Left cardiac atrium (tissue), 4 donors: Measurements from ENCODE around the gene SYNE1. TPM values are rescaled to one million over a fixed set of nuclear protein-coding genes. Genes with fewer than 3 reads are reported as not detected.
"Not testable (repeated sequence)": the region's sequence is repeated elsewhere in the genome, so short reads cannot be mapped to it uniquely, and the experiment has no call there.

Experiments
- ATAC-seq, 2 donors: fragments of 200-7000 bp; cut with Tn5 transposase; one replicate each; pipeline ENCODE4 v1.9.1; 2020; ENCODE audit warnings: mild to moderate bottlenecking in 2 of 2, moderate library complexity in 2 of 2
- DNase-seq: peaks from one replicate; pipeline ENCODE4 v3.0.0-alpha.2; 2020
- intact Hi-C, 2 donors: fragments of 100-400 bp; cut with DNase I; formaldehyde crosslinking; loops; one replicate each; pipeline versions ENCODE4 v1.14.1 to v1.15.1; 2022 to 2023
- total RNA-seq, 2 donors: library from RNA; stranded (reverse); fragmentation: NEBNext Ultra II Directional; extraction: Animal tissue kit (Norgen Biotek cat#: 25700); gene quantifications; one replicate each; pipeline ENCODE4 v1.2.1, GENCODE V29; 2021
- donor health status: DM: no; HTN: yes; CAD: no.
- donor health status: DM: no; HTN: yes; CAD: no; lungs with severe emphysema.
- donor health status: DM: yes; HTN: yes; CAD: no.
- donor health status: Dilated cardiomyopathy.

The SYNE1 gene
- total RNA-seq, 2 donors from 2014 or later = 93.4 to 112 TPM

DNA sequence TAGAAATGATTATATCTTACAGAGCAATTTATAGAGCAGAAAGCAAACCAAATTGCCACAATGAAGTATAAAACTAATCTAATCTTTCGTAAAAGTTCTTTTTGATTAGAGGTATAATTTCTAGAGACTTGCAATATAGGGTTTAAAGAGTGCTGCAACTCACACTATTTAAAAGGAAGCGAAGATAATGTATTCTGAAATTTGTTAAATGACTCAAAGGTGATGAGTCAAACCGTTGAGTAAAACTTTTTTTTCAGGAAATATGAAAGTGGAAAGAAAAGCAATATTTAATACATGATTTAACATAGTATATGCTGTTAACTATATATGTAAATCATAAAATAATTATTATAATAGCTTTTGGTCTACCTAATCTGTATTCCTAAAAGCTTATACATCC, 133.6 kb downstream of the SYNE1 start:
- intact Hi-C loops = no loop called here
- DNase-seq = no peak

DNA sequence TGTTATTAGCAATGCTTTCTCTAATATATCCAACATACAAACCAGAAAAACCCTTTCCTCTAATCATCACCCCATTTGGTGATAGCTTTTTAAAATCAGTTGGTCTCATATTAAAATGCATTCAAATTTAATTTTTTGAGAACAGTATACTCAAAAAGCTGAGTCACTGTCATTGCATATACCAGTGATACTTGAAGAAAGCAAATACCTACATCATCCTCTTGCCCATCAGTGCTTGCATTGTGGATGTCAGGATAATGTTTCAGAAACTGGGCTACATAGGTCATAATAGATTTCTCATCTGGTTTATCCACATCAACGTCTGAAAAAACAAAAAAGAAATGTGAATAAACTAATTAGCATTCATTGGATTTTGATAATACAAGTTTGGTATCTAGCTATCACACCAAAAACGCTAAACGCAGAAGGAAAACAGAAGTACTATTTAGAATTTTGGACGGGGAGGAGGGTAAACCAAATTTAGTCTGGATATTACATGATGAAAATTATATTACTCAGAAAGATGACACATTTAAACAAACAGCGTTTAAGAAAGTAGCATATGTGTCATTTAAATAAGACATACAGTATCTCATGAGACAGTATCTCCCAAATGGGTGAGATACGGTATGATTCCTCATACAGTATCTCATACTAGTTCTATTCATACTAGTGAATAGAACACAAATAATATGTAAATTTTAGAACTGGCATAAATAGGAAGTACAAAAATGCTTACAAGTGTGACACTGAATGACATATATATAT, 134.6 kb downstream of the SYNE1 start:
- intact Hi-C loops = no loop called here
- DNase-seq = no peak
- no peak for ATAC-seq

More for the DNA sequence above, 133.6 kb downstream of the SYNE1 start:
- ATAC-seq = no peak

DNA sequence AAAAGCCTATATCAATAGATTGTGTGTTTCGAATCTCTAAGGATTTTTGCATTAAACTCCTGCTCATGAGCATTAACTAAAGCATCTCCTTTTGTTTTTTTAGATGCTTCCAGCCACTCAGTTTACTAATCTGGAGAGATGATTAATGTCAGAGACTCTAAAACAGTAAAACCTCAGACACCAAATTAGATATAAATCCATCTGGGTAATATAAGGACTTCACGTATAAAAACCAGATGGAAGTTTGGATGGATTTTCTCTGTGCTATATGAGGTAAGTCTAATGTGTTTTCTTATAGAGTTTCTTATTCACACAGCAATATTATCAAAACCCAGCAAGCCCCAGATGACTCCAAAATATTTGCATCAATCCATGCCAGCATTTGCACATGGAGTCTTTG, 137.2 kb downstream of the SYNE1 start:
- DNase-seq (no peak), ATAC-seq (no peak)
- intact Hi-C loops = no loop called here

DNA sequence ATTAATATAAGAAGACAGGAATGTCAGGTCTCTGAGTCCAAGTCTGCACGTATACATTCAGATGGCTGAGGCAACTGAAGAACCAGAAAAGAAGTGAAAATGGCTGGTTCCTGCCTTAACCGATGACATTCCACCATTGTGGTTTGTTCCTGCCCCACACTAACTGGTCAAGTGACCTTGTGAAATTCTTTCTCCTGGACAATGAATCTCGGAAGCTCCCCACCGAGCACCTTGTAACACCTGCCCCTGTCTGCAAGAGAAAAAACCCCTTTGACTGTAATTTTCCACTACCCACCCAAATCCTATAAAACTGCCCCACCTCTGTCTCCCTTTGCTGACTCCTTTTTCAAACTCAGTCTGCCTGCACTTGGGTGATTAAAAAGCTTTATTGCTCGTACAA, 140.4 kb downstream of the SYNE1 start:
- ATAC-seq = no peak
- DNase-seq = no peak
- intact Hi-C loops = no loop called here

DNA sequence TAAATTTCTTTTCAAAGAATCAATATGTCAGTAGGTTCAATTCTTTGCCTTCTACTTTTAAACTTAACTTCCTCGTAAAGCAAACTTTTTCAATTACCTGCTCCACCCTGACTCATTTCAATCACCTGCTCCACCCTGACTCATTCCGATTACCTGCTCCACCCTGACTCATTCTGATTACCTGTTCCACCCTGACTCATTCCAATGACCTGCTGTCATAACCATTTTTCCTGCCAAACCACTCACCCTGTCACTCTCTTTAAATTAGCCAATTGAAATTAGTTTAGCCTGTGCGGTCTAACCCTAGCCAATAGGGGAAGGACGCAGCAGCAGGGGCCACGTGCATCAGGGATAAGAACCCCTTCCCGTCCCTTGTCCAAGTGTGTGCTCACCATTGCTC, 141.7 kb downstream of the SYNE1 start:
- ATAC-seq, DNase-seq, intact Hi-C loops: not testable (repeated sequence)

DNA sequence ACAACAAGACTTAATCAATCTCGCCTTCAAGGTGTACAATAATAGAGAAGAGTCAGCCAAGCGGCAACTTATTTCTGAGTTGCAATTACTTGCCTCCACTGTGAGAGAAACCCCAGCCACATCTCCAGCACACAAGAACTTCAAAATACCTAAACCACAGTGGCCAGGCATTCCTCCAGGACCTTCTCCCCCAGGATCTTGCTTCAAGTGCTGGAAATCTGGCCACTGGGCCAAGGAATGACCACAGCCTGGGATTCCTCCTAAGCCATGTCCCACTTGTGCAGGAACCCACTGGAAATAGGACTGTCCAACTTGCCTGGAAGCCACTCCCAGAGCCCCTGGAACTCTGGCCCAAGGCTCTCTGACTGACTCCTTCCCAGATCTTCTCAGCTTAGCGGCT, 144.9 kb downstream of the SYNE1 start:
- intact Hi-C loops, DNase-seq, ATAC-seq: not testable (repeated sequence)

DNA sequence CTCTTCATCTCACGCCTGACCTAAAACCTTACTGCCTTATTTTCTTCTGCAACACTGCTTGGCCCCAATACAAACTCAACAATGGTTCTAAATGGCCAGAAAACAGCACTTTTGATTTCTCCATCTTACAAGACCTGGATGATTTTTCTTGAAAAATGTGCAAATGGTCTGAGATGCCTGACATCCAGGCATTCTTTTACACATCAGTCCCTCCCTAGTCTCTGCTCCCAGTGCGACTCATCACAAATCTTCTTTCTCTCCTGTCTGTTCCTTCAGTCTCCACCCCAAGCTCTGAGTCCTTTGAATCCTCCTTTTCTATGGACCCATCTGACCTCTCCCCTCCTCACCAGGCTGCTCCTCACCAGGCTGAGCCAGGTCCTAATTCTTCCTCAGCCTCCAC, 145.7 kb downstream of the SYNE1 start:
- DNase-seq, intact Hi-C loops, ATAC-seq: not testable (repeated sequence)

DNA sequence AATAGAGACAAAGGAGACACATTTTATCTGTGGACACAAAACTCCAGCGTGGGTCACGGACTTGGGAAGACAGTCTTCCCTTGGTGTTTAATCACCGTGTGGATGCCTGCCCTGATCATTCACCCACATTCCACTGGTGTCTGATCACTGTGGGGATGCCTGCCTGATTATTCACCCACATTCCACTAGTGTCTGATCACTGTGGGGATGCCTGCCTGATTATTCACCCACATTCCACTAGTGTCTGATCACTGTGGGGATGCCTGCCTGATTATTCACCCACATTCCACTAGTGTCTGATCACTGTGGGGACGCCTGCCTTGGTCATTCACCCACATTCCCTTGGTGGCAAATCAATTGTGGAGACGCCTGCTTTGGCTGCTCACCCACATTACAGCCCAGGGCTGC, 146.2 kb downstream of the SYNE1 start:
- intact Hi-C loops, DNase-seq: not testable (repeated sequence)
- ATAC-seq = peak in 1 of 2 donors; percentile 64

DNA sequence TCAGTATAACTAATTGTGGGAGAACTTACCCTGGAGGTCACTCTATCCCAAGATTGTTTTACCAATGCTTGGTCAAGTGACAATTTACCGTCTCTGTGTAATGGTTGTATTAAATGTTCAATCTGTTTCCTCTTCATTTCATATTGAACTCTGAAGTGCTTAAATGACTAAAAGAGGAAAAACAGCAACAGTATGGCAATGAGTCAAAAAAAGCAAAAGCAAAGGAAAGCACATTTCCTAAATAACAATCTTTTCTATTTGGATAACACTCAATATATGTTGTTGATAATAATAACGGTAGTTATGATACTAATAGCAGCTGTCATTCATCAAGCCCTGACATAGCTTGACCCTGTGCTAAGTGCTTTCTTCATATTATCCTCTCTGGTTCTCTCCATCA, 152.4 kb downstream of the SYNE1 start:
- ATAC-seq (no peak), DNase-seq (no peak)
- intact Hi-C loops = no loop called here

DNA sequence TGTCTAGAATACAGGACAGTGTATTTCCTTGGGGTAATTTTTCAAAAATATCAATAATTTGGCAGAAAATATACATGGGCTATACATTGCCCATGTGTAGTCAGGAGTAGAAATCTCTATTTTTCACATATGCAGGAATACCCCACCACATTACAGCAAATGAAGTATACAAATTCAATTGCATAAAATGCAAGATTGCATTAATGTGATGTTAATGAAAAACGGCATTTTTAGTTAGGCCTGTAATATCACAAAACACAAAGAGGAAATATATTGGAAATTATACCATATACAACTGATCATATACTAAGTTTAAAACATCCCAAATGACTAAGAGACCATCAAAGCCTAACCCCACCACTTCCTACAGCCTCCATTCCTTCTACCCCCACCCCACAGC, 154.9 kb downstream of the SYNE1 start:
- intact Hi-C loops = no loop called here
- DNase-seq (no peak), ATAC-seq (no peak)

DNA sequence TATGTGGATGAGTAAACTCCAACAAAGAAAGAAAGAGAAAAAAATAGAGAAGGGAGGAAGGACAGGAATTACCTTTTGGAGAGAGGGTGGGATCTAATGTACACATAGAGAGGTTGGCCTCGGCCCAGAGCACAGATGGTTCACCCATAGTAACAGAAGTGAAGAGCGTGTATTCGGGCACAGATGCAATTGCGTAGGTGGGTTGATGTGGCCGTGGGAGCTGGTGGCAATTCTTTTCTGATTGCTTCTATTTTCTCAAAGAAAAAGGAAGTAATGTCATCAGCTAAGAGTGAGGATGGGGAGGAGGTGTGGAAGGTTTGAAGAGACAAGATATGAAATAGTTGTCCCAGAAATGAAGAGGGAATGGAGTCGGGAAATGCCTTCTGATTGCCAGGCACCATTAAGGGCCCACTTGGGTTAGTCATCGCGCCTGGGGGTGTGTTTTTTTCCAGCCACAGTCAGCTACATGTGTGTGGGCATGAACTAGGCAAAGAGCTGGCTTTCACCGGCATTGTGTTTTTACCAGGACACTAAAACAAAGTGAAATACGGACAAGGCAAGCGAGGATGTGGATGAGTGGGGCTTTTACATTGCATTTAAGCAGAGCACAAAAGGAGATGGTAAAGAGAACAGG, 158.7 kb downstream of the SYNE1 start:
- intact Hi-C loops = no loop called here
- ATAC-seq (no peak), DNase-seq (no peak)

DNA sequence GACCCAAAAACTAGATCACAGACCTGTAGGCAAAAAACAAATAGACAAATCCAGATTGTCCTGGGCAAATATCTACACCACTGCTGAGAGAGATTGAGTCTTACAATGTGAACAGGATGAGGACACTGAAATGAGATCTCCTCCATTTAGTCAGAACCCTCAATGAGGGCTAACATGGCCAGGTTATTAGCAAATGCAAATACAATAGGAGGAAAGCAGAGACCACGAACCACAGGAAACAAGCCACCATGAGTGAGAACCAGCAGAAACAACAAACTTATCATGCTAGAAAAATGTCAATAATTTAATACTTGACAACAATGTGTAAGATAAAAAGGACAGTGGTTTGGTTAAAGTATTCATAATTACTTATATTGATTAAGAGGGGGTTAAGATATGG, 162.8 kb downstream of the SYNE1 start:
- DNase-seq = no peak
- intact Hi-C loops = no loop called here
- no peak for ATAC-seq

DNA sequence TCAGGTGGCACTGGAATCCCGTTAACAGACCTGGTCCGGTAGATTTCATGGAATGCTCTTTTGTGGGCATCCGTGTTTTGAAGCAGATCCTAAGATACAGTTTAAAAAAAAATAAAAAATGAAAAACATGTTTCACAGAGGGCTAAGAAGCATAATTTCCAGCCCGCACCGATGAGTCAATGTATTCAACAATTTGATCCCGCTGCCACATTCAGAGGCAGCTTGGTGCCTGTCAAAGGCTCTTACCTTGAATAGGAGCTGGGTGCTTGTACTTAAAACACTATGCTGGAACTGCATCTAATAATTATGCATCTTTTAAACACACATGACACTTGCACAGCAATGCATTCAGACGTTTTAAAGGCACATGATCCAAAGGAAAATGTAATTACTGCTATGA, 164.8 kb downstream of the SYNE1 start:
- no peak for ATAC-seq
- no peak for DNase-seq
- intact Hi-C loops = no loop called here

DNA sequence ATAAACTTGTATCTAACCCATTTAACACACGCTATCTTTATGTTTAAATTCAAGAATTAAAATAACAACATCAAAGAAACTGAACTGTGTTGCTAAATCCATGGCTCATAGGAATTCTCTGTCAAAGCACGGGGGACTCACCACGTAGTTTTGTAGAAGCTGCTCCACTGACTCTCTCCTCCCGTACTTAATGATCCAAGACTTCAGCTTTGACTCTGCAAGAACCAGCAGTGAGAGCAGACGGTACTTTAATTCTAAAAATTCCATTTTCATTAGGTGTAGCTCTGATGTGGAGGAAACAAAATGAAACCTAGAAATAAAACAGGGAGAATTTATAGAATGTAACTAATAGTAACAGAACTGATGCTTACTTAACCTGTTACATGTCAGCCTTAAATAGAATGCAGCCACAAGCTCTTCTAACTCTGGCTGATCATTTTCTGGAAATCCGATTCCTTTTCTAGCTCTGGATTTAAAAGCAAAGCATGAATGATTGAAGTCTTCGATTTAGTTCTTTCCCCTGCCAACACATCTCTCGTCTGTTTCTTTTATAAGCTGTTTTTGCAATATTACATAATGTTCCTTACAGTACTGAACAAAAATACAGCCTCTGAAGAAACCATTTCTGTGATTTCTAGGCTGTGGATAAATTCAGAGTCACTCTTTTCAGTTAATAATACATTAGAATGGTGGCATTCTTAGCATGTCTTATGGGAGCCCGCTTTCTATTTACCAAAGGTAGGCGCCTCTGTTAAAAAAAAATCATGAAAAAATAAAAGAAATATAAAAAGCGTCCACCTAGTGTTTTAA, 165.5 kb downstream of the SYNE1 start:
- no peak for ATAC-seq
- intact Hi-C loops = no loop called here
- no peak for DNase-seq

DNA sequence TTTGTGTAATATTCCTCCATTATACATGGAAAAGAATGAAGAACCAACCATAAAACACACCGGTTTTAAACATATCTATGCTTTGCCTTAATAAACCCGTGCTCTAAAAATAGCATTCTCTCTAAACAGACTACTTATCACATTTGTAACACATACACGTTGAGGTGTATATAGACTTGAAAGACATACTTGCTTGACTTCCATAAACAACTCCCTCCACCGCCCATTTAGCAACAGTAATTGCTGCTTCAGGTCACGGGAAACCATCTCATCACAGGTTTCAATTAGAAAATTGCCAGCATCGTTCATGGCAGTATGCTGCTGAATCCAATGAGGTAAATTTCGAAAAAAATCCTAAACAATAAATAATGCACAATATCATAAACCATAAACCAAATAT, 174.0 kb downstream of the SYNE1 start:
- no peak for ATAC-seq
- intact Hi-C loops = no loop called here
- no peak for DNase-seq

DNA sequence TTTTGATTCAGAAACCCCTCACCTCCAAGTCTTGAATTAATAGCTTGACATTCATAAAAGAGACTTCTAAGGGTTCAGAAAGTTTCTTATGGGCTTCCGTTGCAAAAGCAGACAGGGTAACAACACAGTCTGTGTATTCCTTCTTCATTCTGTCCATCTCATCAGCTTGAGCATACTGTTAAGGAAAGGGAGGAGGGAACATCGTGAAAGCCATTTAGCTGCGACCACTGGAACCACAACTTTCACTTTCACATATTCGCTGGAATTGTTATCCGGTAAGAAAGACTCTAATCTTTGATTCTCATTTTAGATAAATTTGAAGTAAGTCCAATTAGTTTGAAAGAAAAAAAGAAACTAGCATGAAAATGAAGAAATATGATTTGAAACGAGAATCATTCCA, 174.4 kb downstream of the SYNE1 start:
- ATAC-seq (no peak), DNase-seq (no peak)
- intact Hi-C loops = no loop called here

DNA sequence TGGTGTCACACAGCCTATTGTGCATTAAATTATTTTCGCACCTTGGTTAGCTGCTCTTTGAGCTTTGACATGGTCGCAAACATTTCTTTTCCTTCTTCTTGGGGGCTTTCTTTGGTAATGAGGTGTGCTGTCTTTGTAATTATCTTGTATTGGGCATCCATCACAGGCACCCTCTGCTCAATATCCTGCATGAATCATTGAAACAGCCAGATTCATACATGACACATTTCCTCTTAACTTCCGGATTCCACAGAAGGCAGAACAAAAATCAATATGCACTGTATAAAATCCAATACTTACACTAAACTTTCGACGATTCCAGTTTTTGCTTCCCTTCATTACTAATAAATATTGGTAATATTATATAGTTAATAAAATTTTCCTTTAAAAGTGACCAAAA, 175.6 kb downstream of the SYNE1 start:
- ATAC-seq (no peak), DNase-seq (no peak)
- intact Hi-C loops = no loop called here

DNA sequence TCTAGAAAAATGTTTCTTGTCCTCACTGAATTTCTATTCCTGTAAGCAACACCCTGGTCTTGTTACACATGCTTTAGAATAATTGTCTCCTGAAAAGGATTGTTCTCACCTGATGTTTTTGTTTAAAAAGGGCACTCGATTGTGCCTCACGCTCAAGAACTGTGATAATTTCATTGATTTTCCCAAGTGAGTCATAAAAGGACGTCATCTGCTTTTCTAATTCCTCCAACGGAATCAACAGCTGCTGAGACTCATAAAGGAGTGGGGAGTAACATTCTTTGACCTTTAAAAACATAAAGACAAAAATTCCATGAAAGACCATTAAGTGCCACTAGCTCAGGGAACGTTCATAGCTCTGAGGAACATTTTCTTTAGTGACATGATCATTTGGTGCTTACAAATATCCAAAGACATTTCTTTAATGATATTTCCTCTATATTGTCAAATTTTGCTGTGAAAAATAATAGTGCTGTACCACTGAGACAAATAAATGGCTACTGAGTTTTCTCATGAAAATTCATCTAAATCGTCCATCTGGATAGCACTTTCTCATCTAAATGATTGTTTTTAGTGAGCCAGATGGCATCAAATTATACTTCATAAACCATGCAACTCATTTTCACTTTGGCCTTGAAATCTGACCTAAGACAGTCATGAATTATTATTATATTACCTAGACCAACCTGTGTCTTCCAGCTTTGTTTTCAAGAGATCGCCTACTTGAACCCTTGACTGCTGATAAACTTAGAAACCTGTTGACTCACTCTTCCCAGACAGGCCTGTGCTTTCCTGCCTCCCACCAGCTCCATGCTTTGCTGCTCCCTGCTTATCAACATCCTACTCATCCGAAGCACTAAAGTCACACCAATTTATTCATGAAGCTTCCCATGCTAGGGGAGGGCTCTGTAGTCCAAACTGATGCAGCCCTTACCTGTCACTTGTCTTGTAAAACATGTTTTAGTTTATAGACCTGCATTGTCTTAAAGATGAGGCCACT, 178.2 kb downstream of the SYNE1 start:
- intact Hi-C loops = no loop called here
- ATAC-seq = no peak
- DNase-seq = no peak
